ENCODE measurements around the gene SULF2.

Gene SULF2

GRCh38 chr20:47653869-47654268, 131.4 kb downstream of the SULF2 start:
- Histone ChIP-seq H3K36me3 (ENCODE audit: control insufficient read depth, insufficient read depth, low read length) (no peaks in the 10 kb centered on the region), H3K4me1 (peaks cover 23% of the 10 kb centered on the region), H3K27ac (no peak overlapping the region), H3K9me3 (ENCODE audit: control insufficient read depth, low read length) (no peaks in the 10 kb centered on the region), H2AFZ (no peak overlapping the region), H3K79me2 (no peaks in the 10 kb centered on the region), H3K27me3 (ENCODE audit: control insufficient read depth, insufficient read depth, low read length) (no peaks in the 10 kb centered on the region), H3K9ac (no peak overlapping the region), H3K4me3 (ENCODE audit: low read depth, low read length) (no peak overlapping the region), H3K4me2 (ENCODE audit: low read length) (no peak overlapping the region)
- TF ChIP-seq CTCF (IDR thresholded peaks at IDR 0.05), result no peak

GRCh38 chr20:47652794-47653193, 132.5 kb downstream of the SULF2 start:
- Histone ChIP-seq H2AFZ (no peak overlapping the region), H3K27ac (no peak overlapping the region), H3K79me2 (no peaks in the 10 kb centered on the region), H3K9me3 (ENCODE audit: control insufficient read depth, low read length) (no peaks in the 10 kb centered on the region), H3K36me3 (ENCODE audit: control insufficient read depth, insufficient read depth, low read length) (no peaks in the 10 kb centered on the region), H3K4me3 (ENCODE audit: low read depth, low read length) (no peak overlapping the region), H3K4me1 (peaks cover 23% of the 10 kb centered on the region), H3K9ac (no peak overlapping the region), H3K27me3 (ENCODE audit: control insufficient read depth, insufficient read depth, low read length) (no peaks in the 10 kb centered on the region), H3K4me2 (ENCODE audit: low read length) (no peak overlapping the region)
- no peak for TF ChIP-seq CTCF (IDR thresholded peaks at IDR 0.05)

- Histone ChIP-seq H3K9ac (no peak overlapping the region), H3K4me3 (ENCODE audit: low read depth, low read length) (no peak overlapping the region), H3K9me3 (ENCODE audit: control insufficient read depth, low read length) (no peaks in the 10 kb centered on the region), H3K4me1 (peaks cover 26% of the 10 kb centered on the region), H3K79me2 (no peaks in the 10 kb centered on the region), H3K4me2 (ENCODE audit: low read length) (no peak overlapping the region), H3K36me3 (ENCODE audit: control insufficient read depth, insufficient read depth, low read length) (no peaks in the 10 kb centered on the region), H3K27me3 (ENCODE audit: control insufficient read depth, insufficient read depth, low read length) (no peaks in the 10 kb centered on the region), H3K27ac (no peak overlapping the region), H2AFZ (no peak overlapping the region)
- no peak for TF ChIP-seq CTCF (IDR thresholded peaks at IDR 0.05)
These were observed 133.0 kb downstream of the SULF2 start for GRCh38 chr20:47652301-47652700.

GRCh38 chr20:47648943-47649342, 136.3 kb downstream of the SULF2 start:
- Histone ChIP-seq H3K27ac (peak overlapping the region; percentile 4), H3K4me1 (peaks cover 41% of the 10 kb centered on the region), H3K9me3 (ENCODE audit: control insufficient read depth, low read length) (no peaks in the 10 kb centered on the region), H2AFZ (no peak overlapping the region), H3K4me3 (ENCODE audit: low read depth, low read length) (no peak overlapping the region), H3K27me3 (ENCODE audit: control insufficient read depth, insufficient read depth, low read length) (no peaks in the 10 kb centered on the region), H3K79me2 (no peaks in the 10 kb centered on the region), H3K4me2 (ENCODE audit: low read length) (no peak overlapping the region), H3K36me3 (ENCODE audit: control insufficient read depth, insufficient read depth, low read length) (no peaks in the 10 kb centered on the region), H3K9ac (no peak overlapping the region)
- TF ChIP-seq CTCF (IDR thresholded peaks at IDR 0.05), result no peak

GRCh38 chr20:47647994-47648393, 137.3 kb downstream of the SULF2 start:
- Histone ChIP-seq H3K36me3 (ENCODE audit: control insufficient read depth, insufficient read depth, low read length) (no peaks in the 10 kb centered on the region), H3K27ac (peak overlapping the region; percentile 75), H3K9me3 (ENCODE audit: control insufficient read depth, low read length) (no peaks in the 10 kb centered on the region), H3K9ac (no peak overlapping the region), H3K27me3 (ENCODE audit: control insufficient read depth, insufficient read depth, low read length) (no peaks in the 10 kb centered on the region), H3K4me2 (ENCODE audit: low read length) (no peak overlapping the region), H3K4me1 (peaks cover 41% of the 10 kb centered on the region), H3K4me3 (ENCODE audit: low read depth, low read length) (no peak overlapping the region), H3K79me2 (no peaks in the 10 kb centered on the region), H2AFZ (no peak overlapping the region)
- TF ChIP-seq CTCF (IDR thresholded peaks at IDR 0.05), result no peak

Data from parathyroid adenoma (tissue), 2 donors.